Bone marrow (tissue), 2 donors: ENCODE results near the gene KRTAP5-4.
A peak's percentile ranks its signal among the peaks of the same experiment; 100 is the strongest.
"Not testable (repeated sequence)": the region's sequence is repeated elsewhere in the genome, so short reads cannot be mapped to it uniquely, and the experiment has no call there.

Experiments used
- DNase-seq, 2 donors: peaks; one replicate each; lab custom pipeline; 2025; lab: John Stamatoyannopoulos, UW

Gene KRTAP5-4

GRCh38 chr11:1652771-1653540 lies 31.0 kb upstream of the KRTAP5-4 start:
- peak in 1 of 2 donors; percentile 31 for DNase-seq

DNA sequence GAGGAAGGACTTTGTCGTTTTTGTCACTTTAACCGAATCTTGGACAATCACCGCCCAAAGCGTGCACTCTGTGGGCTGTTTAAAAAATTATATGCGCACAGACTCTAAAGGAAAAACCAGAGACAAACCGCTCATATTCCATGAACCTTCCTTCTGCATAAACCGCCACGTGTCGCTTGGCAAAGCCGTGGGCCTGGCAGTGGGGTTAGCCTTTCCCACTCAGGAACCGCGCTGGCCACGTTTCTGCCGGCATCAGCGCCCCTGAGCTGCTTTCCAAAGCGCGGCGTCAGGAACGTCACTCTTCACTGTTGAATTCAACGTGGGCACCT lies 30.5 kb upstream of the KRTAP5-4 start:
- no peak for DNase-seq

DNA sequence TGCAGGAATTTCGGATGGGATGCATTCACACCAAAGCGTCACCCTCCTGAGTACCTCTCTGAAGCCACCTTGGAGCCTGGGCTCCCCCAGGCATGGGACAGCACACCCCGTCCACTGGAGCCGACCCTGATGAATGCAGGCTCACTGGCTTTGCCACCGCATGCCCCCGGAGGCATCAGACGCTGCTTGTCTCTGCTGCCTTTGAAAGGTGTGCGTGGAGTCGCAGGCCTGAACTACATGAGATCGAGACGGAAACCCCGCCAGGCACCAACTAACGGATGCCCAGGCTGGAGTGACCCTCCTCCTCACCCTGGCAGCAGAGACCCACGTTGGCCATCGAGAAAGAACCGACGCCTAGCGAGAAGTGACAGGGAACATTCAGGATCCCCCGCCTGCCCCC lies 30.1 kb upstream of the KRTAP5-4 start:
- DNase-seq = no peak

GRCh38 chr11:1651411-1651980 lies 29.6 kb upstream of the KRTAP5-4 start:
- DNase-seq = no peak

- DNase-seq = no peak
These were observed 29.0 kb upstream of the KRTAP5-4 start for GRCh38 chr11:1650918-1651262.

- no peak for DNase-seq
These were observed 28.3 kb upstream of the KRTAP5-4 start for GRCh38 chr11:1650034-1650917.

DNA sequence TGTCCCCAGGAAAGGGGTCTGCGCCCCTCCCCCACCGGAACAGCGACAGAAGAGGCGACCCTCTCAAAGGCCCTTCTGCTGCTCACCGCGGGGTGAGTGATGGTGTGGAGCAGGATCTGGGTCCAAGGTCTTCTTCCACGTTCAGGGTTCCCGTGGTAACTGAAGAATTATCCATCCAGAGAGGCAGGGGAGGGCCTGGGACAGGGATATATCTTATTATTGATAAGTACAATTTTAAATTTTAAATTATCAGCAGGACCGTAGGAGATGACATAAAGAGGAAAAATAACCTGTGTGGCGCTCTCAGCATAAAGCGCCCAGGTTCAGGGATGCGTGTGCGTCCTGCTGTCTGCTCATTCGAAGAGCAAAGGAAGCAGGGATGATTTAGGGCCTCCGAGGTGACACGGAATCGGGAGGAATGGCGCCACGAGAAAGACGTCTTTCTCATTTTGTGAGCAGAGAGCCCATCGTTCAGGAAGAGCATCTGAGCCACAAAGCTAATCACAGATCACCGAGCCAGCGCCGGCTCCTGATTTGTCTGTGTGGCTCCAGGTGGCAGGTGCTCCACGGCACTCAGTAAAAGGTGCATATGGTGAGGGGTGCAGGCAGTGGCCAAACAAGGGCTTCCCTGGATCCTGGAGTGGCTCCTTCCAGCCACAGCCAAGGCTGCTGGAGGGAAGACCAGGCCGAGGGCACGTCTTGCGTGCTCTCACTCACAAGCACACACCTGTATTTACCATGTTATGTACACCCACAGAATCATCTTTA lies 26.9 kb upstream of the KRTAP5-4 start:
- no peak for DNase-seq

DNA sequence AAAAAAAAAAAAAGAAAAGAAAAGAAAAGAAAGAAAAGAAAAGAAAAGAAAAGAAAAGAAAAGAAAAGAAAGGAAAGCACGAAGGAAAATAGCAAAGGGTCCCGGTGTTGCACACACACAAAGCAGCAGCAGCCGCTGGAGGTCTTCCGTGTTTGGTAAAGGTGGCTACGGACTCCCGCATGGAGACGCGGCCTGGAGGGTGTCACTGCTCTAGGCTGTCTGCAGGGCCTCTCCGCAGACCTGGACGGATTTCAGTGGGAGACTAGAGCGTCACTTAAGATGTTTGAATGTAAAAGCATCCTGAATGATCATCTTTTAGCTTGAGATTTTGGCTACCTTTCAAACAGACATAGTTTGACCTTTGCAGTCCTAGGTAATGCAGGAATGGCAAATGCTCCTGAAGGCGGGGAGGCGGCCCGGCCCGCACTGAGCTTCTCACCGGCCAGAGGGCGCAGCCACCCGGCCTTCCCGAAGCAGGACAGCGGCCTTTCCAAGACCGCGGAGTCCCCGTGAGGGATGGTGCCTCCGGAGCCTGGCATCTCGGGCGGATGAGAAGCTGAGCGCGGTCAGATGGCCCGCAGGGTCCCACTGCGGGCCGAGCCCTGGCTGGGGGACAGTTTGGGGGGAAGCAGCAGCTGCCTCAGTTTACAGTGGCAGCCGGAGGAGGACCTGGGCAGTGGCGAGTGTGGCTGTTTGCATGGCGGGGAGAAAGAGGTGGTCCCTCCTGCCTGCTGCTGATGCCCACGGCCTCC lies 26.1 kb upstream of the KRTAP5-4 start:
- DNase-seq = no peak

GRCh38 chr11:1646540-1646939 lies 24.6 kb upstream of the KRTAP5-4 start:
- DNase-seq = not testable (repeated sequence)

DNA sequence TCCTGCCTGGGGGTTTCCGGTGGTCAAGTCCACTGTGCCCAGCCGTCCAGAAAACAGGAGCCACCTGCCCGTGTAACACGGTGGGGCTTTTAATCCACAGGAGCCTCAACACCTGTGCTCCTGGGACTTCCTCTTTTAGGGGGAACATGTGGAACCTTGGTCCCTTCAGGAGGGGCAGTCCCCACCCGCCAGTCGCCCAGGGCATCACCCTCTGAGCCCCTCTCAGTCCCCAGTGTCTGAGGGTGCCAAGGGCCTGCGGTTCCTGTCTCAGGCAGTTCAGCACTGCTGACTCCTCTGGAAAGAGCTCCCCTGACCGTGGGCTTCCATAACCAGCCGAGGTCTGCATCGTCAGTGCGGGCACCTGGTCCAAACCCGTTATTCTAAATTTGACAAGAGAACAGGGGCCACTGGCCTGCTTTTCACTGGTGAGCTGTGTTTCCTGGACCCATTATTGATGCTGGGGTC lies 23.5 kb upstream of the KRTAP5-4 start:
- DNase-seq = no peak

- no peak for DNase-seq
These were observed 22.8 kb upstream of the KRTAP5-4 start for GRCh38 chr11:1644601-1645356.

GRCh38 chr11:1643146-1643690 lies 21.3 kb upstream of the KRTAP5-4 start:
- DNase-seq = no peak

DNA sequence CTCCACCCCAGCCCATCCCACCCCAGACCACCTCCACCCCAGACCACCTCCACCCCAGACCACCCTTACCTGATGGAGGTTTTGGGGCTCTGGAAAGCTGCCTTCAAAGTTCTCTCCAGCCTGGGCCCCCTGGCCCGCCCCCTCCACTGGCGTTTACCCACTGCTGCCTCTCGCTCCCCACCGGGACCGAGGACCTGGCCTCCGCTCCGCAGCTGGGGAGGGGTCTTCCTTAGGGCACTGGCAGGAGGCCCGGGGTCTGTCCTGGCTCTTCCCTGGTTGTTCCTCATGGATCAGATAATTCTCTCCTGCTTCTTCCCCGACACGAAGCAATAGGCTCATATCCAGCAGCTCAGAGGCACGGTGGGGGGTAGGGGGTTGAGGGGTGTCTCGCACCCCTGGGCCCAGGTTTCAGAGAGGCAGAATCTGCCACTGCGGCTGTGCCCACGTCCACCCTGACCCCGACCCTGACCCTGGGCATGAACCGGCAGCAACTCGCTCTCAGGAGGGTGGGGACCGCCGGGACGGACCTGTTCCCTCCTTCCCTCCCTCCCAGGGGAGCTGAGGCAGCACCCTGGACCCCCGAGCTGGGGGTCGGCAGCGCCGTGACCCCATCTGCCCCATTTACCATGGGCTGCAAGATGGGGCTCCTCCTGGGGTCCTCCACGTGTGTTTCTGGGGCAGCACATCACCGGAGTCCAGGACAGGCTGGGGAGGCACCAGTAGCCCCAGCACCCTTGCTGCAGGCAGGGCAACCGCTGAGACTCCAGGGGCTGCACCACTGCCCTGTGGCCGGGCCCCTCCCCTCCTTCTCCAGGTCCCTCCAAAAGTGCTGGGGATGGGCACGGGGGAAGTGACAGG lies 20.6 kb upstream of the KRTAP5-4 start:
- DNase-seq = no peak

GRCh38 chr11:1641096-1641495 lies 19.2 kb upstream of the KRTAP5-4 start:
- DNase-seq = no peak

- DNase-seq = peak in 1 of 2 donors; percentile 32
These were observed 18.4 kb upstream of the KRTAP5-4 start for GRCh38 chr11:1640076-1640946.

GRCh38 chr11:1639666-1640065 lies 17.7 kb upstream of the KRTAP5-4 start:
- no peak for DNase-seq

GRCh38 chr11:1639102-1639620 lies 17.2 kb upstream of the KRTAP5-4 start:
- no peak for DNase-seq

GRCh38 chr11:1638344-1638743 lies 16.4 kb upstream of the KRTAP5-4 start:
- no peak for DNase-seq
